ENCODE measurements around the gene DMPK.
A peak's percentile ranks its signal among the peaks of the same experiment; 100 is the strongest.

Gene DMPK, protein sequence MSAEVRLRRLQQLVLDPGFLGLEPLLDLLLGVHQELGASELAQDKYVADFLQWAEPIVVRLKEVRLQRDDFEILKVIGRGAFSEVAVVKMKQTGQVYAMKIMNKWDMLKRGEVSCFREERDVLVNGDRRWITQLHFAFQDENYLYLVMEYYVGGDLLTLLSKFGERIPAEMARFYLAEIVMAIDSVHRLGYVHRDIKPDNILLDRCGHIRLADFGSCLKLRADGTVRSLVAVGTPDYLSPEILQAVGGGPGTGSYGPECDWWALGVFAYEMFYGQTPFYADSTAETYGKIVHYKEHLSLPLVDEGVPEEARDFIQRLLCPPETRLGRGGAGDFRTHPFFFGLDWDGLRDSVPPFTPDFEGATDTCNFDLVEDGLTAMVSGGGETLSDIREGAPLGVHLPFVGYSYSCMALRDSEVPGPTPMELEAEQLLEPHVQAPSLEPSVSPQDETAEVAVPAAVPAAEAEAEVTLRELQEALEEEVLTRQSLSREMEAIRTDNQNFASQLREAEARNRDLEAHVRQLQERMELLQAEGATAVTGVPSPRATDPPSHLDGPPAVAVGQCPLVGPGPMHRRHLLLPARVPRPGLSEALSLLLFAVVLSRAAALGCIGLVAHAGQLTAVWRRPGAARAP

DNA sequence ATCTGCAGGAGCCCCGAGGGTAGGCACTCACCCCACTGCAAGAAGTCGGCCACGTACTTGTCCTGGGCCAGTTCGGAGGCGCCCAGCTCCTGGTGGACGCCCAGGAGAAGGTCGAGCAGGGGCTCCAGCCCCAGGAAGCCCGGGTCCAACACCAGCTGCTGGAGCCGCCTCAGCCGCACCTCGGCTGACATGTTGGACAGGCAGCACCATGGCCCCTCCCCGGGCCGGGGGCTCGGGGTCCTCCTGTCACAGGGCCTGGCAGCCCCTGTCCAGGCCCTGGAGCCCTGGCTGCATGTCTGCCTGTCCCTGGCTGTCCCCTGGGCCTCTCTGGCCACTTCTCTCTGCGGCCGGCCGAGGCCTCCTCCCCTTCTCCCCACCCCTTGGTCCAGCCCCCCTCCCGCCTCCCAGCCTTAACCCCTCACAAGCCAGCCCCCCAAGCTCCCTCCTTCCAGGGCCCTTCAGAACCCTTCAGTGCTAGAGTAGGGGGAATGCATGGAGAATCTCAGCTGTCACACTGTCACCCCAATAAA, at the start of gene DMPK:
DMPK (minus strand) TSS at position 329 of the 530 bp plus-strand sequence; CDS start at position 191, 138 bp downstream.
- no peak for DNase-seq

DNA sequence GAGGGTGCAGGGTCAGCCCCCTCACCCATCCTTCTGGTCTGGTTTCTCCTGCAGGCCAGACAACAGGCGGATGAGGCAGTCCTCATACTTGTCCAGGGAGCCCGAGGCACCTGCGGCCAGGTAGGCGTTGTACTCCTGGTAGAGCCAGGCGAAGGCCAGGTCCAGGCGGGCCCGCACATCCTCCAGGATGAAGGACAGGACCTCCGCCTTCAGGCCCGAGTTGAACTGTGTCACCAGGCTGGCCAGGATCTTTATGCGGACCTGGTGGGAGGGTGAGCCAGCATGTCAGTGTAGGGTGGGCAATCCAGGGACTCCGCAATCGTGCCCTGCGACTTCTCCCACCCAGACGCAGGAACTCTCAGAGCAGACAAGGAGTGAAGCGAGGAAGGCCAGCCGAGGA, 46.7 kb upstream of the DMPK start:
- no peak for DNase-seq

DNA sequence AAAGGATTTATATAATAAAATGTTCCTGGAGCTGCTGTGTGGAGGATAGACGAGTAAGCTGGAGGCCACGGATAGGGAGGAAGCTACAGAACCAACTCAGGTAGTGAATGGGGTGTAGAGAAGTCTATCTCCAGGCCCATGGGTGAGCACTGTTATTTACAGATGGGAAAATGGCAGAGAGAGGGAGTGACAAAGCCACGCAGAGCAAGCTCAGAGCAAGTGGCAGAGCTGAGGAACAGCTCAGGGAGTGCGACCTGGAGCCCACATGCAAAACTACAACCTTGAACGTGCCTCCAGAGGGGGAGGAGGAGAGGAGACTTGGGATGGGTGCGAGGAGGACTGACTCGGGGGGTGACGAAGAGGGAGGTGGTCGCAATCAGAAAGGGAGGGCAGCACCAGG, 46.2 kb upstream of the DMPK start:
- DNase-seq, result no peak

DNA sequence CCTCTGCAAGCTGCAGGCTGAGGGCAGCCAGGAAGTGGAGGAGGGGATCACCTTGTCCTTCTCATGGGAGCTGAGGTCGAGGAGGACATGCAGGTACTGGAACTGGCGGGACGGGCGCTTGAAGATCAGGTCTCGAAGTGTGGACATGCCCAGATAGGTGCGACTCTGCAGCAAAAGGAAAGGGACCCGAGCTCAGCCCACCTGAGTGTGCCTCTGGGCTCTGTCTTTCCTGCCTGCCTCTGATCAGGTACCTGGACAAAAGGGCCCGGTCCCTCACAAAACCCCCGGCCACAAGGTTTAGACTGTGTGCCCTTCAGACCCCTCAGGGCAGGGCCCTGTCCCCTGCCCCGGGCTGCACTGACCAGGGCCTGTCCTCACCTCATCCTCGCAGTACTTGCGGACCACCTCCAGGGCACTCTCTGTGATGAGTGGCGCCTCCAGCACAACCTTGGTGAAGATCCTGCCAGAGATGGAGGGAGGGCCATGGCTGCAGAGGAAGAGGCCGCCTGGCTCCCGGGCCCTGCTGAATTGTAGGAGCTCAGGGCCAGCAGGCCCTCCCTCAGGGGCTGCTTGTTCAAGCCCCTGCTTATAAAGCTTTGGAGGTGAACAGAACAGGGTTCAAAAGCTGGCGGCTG, 45.3 kb upstream of the DMPK start:
- DNase-seq, result no peak

DNA sequence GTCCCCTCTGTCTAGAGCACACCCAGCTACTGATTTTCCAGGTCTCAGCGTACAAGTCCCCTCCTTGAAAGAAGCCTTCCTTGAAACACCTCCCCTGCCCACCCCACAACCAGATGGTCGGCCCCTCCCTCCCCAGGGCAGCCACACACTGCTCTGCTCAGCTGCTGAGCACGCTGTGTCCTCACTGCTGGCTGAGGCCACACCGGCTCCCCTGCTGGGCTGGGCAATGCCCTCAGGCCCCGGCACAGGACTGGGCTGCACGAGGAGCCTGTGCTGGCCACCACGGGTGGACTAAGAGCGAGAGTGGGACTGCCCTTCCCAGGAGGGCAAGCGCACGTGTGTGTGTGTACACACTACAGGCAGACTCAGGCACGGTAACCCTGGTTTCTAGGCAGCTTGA, 44.6 kb upstream of the DMPK start:
- no peak for DNase-seq

DNA sequence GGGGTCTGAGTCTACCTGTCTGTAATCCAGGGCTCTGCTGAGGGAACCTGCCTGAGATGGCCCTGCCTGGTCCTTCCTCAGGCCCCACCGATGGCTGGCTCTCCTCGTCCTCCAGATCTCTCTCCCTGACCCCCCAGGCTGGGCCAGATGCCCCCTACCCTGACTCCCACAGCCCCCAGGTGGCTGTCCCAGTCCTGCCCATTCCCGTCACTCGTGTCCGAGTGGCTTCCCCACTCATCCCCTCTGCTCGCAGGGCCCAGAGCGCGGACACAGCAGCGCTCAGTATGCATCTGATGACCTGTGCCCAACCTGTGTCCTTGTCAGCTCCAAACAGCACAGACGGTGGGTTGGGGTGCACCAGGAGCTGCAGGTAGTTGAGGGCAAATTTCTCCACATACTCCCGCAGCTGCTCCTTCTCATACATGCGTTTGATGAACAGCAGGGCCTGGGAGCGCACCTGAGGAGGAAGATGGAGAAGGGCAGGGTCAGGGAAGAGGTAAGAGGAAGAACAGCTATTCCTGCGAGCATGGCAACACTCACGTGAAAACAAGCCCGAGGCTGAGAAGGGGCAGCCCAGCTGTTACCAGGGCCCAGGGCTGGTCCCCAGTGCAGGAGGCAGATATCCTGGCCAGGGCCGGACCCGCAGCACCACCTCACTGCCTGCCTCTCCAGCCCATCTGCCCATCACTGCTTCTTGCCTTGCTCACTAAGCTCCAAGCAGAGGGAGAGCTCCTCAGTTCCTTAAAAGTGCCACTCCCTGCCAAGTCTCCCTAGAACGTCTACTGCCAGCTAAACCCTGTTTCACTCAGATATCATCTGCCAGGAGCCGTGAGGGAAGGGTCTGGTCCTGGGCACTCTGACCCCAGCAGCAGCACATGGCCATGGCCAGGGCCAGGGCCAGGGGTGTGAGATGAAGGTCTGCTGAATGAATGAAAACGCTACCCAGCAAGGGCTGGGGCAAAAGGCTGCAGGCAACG, 43.9 kb upstream of the DMPK start:
- no peak for DNase-seq

DNA sequence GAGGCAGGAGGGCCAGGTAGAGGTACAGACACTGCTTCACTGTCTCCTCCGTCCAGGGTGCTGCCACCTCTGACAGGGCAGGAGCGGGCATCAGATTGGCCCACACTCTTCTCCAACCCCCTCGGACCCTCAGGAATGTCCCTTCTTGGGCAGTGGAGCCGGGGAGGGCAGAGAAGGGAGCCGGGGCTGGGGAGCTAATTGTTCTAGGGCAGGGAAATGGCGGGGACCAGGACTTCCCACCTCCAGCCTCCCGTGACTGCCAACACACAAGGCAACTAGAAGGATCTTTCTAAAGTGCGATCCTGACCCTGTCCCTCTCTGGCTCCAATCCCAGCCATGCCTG, 42.9 kb upstream of the DMPK start:
- DNase-seq, result no peak

DNA sequence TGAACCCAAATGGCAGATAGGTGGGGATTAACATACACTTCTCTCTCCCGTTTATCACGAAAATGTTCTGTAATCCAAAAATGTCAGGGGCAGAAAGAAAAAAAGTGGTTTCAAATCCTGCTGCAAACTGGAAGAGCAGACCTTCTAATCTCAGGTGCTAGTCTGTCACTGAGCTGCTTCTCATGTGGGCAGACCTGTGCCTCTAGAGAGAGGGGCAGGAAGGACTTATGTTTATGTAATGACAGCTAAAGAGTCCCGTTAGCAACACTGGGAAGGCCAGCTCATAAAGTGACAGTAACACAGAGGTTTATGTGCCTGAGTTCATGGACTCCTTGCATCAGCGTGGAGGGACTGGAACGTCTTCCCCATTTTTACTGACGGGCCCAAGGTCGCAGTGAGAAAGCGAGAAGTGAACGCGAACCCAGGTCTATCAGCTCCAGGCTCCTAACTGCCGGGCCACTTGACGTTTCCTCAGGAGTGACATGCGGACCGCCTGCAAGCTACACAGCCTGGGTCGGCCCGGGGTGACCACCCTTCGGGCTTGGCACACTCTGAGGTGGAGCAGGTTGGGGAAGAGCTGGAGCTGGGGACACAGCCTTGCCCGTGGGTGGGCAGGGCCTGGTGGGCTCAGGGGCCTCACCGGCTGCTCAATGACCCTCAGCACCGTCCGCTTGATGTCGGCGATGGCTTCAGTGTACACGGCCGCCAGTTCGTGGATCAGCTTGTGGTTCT, 42.4 kb upstream of the DMPK start:
- no peak for DNase-seq

DNA sequence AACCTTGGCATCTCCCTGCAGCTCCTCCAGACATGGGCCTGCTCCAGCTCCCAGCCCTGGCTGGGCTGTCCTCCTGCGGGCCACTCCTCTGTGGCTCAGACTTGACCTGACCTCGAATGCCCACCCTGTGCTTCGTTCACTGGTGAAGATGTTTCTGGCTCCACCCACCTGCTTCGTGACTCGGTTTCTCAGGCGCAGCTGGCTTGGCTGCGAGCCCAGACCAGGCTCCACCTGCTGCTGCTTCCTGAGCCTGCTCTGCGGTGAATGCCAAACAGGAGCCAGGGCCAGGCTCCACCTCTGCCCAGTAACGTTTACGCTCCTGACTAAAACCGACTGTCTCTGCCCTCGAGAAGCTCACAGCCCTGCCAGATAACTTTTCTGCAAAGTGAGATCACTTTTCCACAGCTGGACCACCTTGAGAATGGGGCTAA, 41.8 kb upstream of the DMPK start:
- DNase-seq, result no peak

DNA sequence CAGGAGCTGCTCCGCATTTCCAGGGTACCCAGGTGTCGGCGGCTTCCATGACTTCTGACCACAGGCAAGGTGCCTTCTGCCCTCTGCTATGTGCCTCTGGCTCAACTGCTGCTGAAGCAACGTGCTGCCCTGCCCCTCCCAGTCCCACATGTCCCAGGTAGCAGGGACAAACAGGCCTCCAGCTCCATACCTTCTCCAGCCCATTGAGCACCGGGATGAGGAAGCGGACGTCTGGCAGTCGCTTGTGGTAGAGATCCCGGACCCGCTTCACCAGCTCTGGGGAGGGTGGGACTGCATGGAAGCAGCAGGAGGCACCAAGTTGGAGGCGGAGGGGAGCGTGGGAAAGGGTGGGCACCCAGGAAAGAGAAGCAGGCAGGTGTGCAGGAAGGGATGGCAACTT, 40.9 kb upstream of the DMPK start:
- DNase-seq, result no peak

DNA sequence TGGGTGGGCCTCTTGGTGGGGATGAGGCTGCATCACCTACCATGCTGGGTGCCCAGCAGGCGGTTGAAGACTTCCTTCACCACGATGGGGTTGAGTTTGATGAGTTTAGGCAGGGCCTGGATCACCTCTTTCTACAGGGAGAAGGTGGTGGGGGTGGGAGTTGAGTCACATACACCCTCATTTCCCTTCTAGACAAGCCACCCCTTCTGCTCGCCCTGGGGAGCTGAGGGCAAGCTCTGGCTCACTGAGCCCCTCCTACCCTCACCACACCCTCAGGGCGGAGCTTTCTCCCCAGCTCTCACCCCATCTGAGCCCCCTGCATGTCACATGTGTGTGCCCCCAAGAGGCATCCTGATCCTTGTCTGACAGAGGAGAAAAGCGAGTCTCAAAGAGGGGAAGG, 40.4 kb upstream of the DMPK start:
- no peak for DNase-seq

DNA sequence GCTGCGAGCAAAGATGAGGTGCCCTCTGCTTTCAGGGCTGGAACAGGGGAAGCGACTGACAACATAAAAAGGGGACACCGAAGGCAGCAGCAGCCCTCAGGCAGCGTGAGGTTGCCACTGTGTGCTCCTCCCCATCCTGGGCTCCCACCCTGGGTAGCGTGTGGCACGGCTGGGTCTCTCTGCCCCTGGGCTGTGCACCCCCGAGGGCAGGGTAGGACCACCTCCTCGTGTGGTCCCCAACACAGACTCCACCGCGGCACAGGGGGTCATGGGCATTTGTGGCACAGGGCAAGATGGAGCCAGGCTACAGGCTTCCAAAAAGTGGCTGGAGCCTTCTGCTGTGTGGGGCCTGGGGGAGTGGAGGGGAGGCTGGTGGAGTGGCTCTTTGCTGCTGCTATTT, 39.3 kb upstream of the DMPK start:
- no peak for DNase-seq

DNA sequence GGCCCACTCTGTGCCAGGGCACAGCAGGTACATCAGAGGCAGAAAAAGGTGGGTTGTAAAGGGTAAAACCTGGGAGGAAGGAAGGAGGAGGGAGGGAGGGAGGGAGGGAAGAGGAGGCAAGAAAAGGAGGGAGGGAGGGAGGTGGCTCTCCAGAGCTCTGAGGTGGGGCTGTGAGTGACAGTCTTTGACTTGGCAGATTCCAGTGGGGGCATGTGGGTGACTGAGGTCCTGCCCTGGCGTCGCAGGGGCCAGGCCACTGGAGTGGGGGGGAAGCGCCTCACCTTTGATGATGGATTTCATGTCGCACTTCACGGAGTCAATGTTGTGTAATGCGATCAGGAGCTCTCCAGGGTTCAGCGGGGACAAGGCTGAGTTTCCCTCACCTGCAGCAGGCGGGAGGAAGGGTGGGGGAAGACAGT, 38.8 kb upstream of the DMPK start:
- no peak for DNase-seq

DNA sequence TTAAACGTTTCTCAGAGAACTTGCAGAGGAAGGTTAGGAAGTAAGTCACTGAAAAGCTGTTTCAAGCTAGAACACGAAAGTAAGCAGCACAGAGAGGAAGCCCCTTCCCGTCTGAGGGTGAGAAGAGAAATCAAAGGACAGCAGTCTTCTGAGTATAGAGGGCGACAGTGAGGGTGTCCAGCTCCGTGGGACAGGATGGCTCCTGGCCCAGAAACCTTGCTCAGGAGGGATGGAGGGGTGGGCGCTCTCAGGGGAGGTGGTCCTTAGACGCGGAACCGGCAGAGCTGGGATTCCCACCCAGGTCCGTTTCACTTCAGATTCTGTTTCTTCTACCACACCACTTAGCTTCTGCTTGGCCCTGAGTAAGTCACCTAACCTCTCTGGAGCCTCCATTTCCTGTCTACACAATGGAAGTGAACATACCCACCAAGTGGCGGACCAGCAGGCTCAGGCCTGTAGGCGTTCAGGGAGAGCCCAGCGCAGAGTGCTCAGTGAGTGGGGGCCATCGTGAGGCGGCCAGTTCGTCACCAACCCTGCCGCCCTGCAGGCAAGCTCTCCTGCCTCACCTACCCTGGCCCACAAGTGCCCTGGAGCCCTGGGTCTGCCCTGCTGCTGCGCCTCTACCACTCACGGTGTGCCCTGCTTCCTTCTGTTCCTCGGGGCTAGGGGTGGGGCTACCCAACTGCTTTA, 38.3 kb upstream of the DMPK start:
- no peak for DNase-seq

DNA sequence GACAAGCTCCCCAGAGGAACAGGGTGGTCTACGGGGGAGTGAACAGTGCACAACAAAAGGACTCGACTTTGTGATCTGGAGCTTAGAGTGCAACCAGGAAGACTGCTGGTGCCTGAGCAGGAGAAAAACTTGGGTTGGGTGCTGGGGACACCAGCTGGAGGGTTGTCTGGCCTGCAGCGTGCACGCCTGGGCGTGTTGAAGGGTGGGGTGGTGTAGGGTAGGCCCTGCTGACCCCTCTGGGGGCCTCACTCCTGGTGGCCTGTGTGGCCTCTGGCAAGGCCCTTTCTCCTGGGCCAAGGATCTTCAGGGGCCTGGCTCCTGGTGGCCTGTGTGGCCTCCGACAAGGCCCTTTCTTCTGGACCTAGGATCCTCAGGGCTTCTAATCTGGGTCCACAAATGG, 37.5 kb upstream of the DMPK start:
- DNase-seq, result no peak

DNA sequence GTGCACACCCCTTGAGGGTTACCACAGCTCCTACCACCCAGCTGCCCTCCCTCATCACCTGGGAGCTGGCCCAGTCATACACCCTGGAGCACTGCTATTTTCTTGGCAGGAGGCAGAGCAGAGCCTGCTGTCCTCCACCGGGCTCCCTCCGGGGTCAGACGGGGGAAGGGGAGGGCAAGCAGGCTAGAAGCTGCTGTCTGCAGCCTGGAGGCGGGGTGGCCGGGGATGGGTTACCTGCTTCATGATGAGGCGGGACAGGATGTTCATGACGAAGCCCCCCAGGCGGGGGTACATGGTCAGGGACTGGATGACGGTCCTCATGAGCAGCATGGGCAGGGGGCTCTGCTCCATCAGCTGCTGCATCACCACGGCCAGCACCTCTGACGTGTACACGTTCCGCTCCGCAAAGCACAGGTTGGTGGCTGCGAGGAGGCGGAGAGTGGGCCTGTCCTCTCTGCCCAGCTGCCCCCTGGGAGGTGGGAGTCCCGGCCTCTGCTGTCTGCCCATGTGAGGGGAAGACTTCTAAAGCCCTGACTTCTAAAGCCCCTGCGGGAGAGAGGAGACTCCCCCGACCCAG, 35.5 kb upstream of the DMPK start:
- no peak for DNase-seq

DNA sequence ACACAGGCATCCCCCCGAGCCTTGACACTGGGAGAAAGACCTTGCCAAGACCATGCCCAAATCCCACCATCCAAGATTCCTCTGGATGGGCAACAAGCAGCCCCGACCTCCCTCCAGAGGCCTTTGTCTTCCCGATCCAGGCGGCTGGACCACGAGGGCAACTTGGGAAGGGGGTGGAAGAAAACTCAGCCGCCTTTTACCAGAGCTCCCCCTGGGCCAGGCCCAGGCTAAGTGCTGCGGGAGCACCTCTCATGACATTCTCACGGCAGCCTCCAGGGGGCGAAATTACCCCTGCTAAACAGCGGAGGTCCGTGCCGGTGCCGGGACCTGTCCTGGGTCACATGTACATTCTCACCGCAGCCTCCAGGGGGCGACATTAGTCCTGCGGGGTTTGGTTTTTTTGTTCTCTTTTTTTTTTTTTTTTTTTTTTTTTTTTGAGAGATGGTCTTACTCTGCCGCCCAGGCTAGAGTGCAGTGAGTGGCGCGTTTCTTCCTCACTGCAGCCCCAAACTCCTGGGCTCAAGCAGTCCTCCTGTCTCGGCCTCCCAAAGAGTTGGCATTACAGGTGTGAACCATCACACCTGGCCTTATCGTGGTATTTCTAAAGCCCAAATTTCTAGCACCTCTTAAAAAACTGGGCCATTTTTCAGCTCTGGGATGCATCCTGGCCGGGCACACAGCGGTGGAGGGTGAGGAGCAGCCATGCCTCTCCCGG, 34.9 kb upstream of the DMPK start:
- peak; percentile 96 for DNase-seq

DNA sequence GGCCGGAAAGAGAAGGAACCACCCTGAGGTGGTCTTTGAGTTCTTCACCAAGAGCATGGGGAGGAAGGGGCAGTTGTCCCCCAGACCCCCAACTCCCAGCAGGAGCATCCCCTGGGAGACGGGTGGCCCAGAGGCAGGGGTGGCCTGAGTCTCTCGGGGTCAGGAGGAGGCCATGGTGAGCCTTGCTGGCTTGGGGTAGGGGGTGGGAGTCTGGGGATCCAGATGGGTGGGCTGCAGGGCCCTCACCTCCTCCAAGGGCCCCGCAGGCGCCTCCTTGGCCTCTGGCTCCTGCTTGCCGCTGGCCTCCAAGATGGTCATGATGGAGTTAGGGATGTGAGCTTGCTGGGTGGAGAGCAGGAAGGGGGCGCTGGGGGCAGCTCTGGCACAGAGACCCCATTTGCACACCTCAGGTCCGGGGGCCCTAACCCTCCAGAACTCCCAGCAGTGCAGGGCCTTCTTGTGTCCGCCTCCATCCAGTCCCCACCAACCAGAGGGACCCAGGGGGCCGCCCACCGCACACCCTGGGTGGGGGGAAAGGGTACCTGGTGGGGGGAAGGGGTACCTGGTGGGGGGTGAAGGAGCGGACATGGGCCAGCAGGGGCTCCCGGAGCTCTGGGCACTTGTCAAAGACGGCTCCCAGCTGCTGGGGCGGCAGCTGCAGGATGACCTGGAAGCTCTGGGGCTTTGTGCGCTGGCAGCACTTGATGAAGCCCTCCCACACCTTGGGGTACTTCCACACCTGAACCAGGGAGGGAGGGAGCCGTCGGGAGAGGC, 34.1 kb upstream of the DMPK start:
- no peak for DNase-seq

DNA sequence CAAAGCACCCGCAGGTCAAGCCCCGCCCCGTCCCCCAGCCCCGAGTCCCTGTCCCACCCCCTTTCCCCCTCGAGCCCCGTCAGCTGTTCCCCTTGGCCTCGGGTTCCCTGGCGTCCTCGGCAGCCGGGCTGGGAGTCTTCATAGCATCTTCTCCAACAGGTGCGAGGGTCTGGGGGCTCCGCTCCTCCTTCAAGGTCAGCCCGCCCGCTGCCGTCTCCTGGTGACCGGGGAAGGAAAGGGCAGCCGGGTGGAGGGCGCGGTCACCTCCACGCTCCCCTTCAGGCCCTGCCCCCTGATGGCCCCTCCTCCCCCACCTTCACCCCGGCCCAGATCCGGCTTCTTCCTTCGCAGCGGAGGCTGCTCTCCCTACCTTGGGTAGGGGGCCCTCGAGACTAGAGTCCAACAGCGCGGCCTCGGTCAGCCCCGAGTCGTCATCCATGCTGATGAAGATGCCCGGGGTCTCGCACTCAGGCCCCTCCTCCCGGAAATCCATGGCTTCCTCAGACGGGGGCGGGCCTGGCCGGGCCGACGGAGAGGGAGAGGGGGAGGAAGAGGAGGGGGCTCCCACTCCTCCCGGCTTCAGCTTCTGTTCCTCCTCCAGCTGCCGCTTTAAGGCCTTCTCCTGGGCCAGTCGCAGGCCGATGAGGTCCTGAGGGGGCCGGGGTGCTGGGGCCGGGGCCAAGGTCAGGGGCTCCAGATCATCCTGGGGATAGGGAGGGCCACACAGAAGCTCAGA, 33.4 kb upstream of the DMPK start:
- DNase-seq, result no peak
